HepG2 (cell line): ENCODE results near the gene TRPC4AP. TPM values are rescaled to one million over a fixed set of nuclear protein-coding genes. Genes with fewer than 3 reads are reported as not detected.

Experiments used
- AGO2 ChIP-seq: fragments of 200-400 bp; formaldehyde crosslinking; optimal IDR thresholded peaks from 2 replicates; pipeline ENCODE3; 2017; ENCODE audit warnings: mild to moderate bottlenecking, low read depth, low read length, moderate library complexity
- ARNTL ChIP-seq: sonication (generic); formaldehyde crosslinking; IDR thresholded peaks from 2 replicates; pipeline ENCODE4 v1.4.0; 2020; ENCODE audit warnings: mild to moderate bottlenecking, missing genetic modification reagents
- KDM4B ChIP-seq: sonication (generic); formaldehyde crosslinking; IDR thresholded peaks from 2 replicates; pipeline ENCODE4 v1.4.0; 2020; ENCODE audit warnings: missing genetic modification reagents
- MTA1 ChIP-seq: sonication (generic); formaldehyde crosslinking; IDR thresholded peaks from 2 replicates; pipeline ENCODE4 v1.4.0; 2020; ENCODE audit warnings: missing genetic modification reagents, mild to moderate bottlenecking, borderline replicate concordance
- NBN ChIP-seq: fragments of 450-650 bp; conservative IDR thresholded peaks from 2 replicates; pipeline ENCODE4 v1.6.1; 2017
- NFKB2 ChIP-seq: sonication (generic); formaldehyde crosslinking; IDR thresholded peaks from 2 replicates; pipeline ENCODE4 v1.4.0; 2020; ENCODE audit warnings: missing genetic modification reagents, borderline replicate concordance
- NONO ChIP-seq, 2 experiments: fragments of 450-650 bp in 1 of 2; sonication (generic) in 1 of 2; formaldehyde crosslinking in 1 of 2; IDR thresholded peaks in 1 of 2; conservative IDR thresholded peaks in 1 of 2; 2 replicates each; pipeline versions ENCODE4 v1.6.1 to v1.8.0; 2017 to 2022; ENCODE audit warnings: mild to moderate bottlenecking in 1 of 2, missing genetic modification reagents in 1 of 2, moderate library complexity in 1 of 2
- NR2F2 ChIP-seq: IDR thresholded peaks from 2 replicates; pipeline ENCODE4 v1.6.1; 2012; ENCODE audit warnings: low read depth, inconsistent platforms, borderline replicate concordance
- SKI ChIP-seq: fragments of 450-650 bp; IDR thresholded peaks from one replicate; pipeline ENCODE4 v1.6.1; 2018; ENCODE audit warnings: mild to moderate bottlenecking; ENCODE audit not compliant: partially characterized antibody
- SPEN ChIP-seq: sonication (generic); formaldehyde crosslinking; IDR thresholded peaks from 2 replicates; pipeline ENCODE4 v1.5.1; 2020; ENCODE audit warnings: low read depth, mild to moderate bottlenecking, missing genetic modification reagents
- TARDBP ChIP-seq: sonication (generic); formaldehyde crosslinking; IDR thresholded peaks from 2 replicates; pipeline ENCODE4 v1.8.0; 2022; ENCODE audit warnings: mild to moderate bottlenecking, missing genetic modification reagents
- TOPORS ChIP-seq: sonication (generic); formaldehyde crosslinking; IDR thresholded peaks from 2 replicates; pipeline ENCODE4 v1.8.0; 2023; ENCODE audit warnings: mild to moderate bottlenecking, missing genetic modification reagents
- TRIM24 ChIP-seq: sonication (generic); formaldehyde crosslinking; IDR thresholded peaks from 2 replicates; pipeline ENCODE4 v1.8.0; 2022; ENCODE audit warnings: mild to moderate bottlenecking, missing genetic modification reagents
- XRCC5 ChIP-seq: fragments of 200-400 bp; formaldehyde crosslinking; optimal IDR thresholded peaks from 2 replicates; pipeline ENCODE3; 2017; ENCODE audit warnings: mild to moderate bottlenecking, low read length
- ZNF224 ChIP-seq: sonication (generic); formaldehyde crosslinking; IDR thresholded peaks from 2 replicates; pipeline ENCODE4 v1.5.0; 2020; ENCODE audit warnings: mild to moderate bottlenecking, missing genetic modification reagents
- ZNF383 ChIP-seq: sonication (generic); formaldehyde crosslinking; IDR thresholded peaks from 2 replicates; pipeline ENCODE4 v1.4.0; 2020; ENCODE audit warnings: missing genetic modification reagents, mild to moderate bottlenecking, borderline replicate concordance
- ZNF556 ChIP-seq: sonication (generic); formaldehyde crosslinking; IDR thresholded peaks from 2 replicates; pipeline ENCODE4 v1.4.0; 2020; ENCODE audit warnings: mild to moderate bottlenecking, missing genetic modification reagents, borderline replicate concordance
- ZNF713 ChIP-seq: sonication (generic); formaldehyde crosslinking; IDR thresholded peaks from 2 replicates; pipeline ENCODE4 v1.4.0; 2020; ENCODE audit warnings: mild to moderate bottlenecking, missing genetic modification reagents
- ZNF788 ChIP-seq: sonication (generic); formaldehyde crosslinking; IDR thresholded peaks from 2 replicates; pipeline ENCODE4 v1.5.0; 2020; ENCODE audit warnings: mild to moderate bottlenecking, missing genetic modification reagents, borderline replicate concordance
- ZSCAN30 ChIP-seq: sonication (generic); formaldehyde crosslinking; IDR thresholded peaks from 2 replicates; pipeline ENCODE4 v1.5.0; 2020; ENCODE audit warnings: mild to moderate bottlenecking, missing genetic modification reagents
- polyA plus RNA-seq, 8 experiments: library from polyadenylated mRNA; depleted of rRNA in 3 of 8; stranded (reverse) in 7 of 8; unstranded in 1 of 8; fragments of >200 nt; fragmentation: Illumina TruSeq in 4 of 8; extraction: Trizol in 4 of 8; gene quantifications; 2 replicates each; pipeline versions ENCODE4 v1.2.1 to v1.2.3, GENCODE V29; 2011 to 2016; ENCODE audit warnings: low read depth in 4 of 8, missing spikeins in 1 of 8, mixed read lengths in 1 of 8; ENCODE audit not compliant: insufficient read depth in 1 of 8
- total RNA-seq, 5 experiments: library from RNA; depleted of rRNA; stranded (reverse); fragments of >200 nt; fragmentation: Illumina TruSeq; extraction: Trizol; gene quantifications; 2 replicates each; pipeline ENCODE4 v1.2.3, GENCODE V29; 2016; ENCODE audit warnings: low read depth in 1 of 5
- TF ChIP-seq, protein P1 (sequence below): sonication (generic); formaldehyde crosslinking; IDR thresholded peaks from 2 replicates; pipeline ENCODE4 v1.5.1; 2020; ENCODE audit warnings: missing genetic modification reagents, mild to moderate bottlenecking, borderline replicate concordance
- TF ChIP-seq, protein P2 (sequence below): sonication (generic); formaldehyde crosslinking; IDR thresholded peaks from 2 replicates; pipeline ENCODE4 v1.5.0; 2020; ENCODE audit warnings: mild to moderate bottlenecking, missing genetic modification reagents, borderline replicate concordance
- TF ChIP-seq, protein P3 (sequence below): sonication (generic); formaldehyde crosslinking; IDR thresholded peaks from 2 replicates; pipeline ENCODE4 v1.4.0; 2020; ENCODE audit warnings: mild to moderate bottlenecking, missing genetic modification reagents
- TF ChIP-seq, protein P4 (sequence below): sonication (generic); formaldehyde crosslinking; IDR thresholded peaks from 2 replicates; pipeline ENCODE4; 2020; ENCODE audit warnings: missing genetic modification reagents, mild to moderate bottlenecking, borderline replicate concordance

The TRPC4AP gene
- total and polyA plus RNA-seq, 2 of the 13 experiments (the other 11 are each of a cell fraction or from before 2014, with no cell fraction given): 136 to 137 TPM

DNA sequence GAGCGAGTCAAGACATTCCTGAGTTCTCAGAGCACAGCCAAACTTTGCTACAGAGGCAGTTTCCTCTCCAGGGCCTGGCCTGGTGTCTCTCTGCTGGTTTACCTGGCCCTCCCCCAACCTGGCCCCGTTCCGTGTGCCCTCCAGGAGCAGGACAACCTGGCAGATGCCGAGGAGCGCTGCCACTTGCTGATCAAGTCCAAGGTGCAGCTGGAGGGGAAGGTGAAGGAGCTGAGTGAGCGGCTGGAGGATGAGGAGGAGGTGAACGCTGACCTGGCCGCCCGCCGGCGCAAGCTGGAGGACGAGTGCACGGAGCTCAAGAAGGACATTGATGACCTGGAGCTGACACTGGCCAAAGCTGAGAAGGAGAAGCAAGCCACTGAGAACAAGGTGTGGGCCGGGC lies 97.4 kb downstream of the TRPC4AP start (continued):
- no peak for TF ChIP-seq ZNF556
- no peak for TF ChIP-seq ZNF383 (CRISPR knock-in tag)
- TF ChIP-seq, protein P1, sequence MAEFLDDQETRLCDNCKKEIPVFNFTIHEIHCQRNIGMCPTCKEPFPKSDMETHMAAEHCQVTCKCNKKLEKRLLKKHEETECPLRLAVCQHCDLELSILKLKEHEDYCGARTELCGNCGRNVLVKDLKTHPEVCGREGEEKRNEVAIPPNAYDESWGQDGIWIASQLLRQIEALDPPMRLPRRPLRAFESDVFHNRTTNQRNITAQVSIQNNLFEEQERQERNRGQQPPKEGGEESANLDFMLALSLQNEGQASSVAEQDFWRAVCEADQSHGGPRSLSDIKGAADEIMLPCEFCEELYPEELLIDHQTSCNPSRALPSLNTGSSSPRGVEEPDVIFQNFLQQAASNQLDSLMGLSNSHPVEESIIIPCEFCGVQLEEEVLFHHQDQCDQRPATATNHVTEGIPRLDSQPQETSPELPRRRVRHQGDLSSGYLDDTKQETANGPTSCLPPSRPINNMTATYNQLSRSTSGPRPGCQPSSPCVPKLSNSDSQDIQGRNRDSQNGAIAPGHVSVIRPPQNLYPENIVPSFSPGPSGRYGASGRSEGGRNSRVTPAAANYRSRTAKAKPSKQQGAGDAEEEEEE: no peak
- no peak for TF ChIP-seq NONO (IDR thresholded peaks at IDR 0.05)
- 0 out of 2 replicates have a peak, but pooled peaks have one; percentile 38 for TF ChIP-seq NONO (CRISPR knock-in tag; conservative IDR thresholded peaks at IDR 0.05)
- TF ChIP-seq ZNF788 (CRISPR knock-in tag): no peak
- TF ChIP-seq AGO2: peak; percentile 72
- TF ChIP-seq NR2F2: no peak
- TF ChIP-seq ARNTL (CRISPR knock-in tag): no peak
- TF ChIP-seq TARDBP (CRISPR knock-in tag): 0 out of 2 replicates have a peak, but pooled peaks have one; percentile 15
- no peak for TF ChIP-seq XRCC5
- TF ChIP-seq ZSCAN30 (CRISPR knock-in tag): 0 out of 2 replicates have a peak, but pooled peaks have one; percentile 54
- TF ChIP-seq, protein P2, sequence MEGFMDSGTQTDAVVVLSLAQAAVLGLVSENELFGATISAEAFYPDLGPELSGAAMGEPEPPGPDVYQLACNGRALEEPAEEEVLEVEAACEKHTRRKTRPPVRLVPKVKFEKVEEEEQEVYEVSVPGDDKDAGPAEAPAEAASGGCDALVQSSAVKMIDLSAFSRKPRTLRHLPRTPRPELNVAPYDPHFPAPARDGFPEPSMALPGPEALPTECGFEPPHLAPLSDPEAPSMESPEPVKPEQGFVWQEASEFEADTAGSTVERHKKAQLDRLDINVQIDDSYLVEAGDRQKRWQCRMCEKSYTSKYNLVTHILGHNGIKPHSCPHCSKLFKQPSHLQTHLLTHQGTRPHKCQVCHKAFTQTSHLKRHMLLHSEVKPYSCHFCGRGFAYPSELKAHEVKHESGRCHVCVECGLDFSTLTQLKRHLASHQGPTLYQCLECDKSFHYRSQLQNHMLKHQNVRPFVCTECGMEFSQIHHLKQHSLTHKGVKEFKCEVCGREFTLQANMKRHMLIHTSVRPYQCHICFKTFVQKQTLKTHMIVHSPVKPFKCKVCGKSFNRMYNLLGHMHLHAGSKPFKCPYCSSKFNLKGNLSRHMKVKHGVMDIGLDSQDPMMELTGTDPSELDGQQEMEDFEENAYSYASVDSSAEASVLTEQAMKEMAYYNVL (CRISPR knock-in tag): no peak
- TF ChIP-seq NBN: no peak
- peak; percentile 16; the same call in 1 of the 2 replicates for TF ChIP-seq ZNF224 (CRISPR knock-in tag)
- TF ChIP-seq, protein P3, sequence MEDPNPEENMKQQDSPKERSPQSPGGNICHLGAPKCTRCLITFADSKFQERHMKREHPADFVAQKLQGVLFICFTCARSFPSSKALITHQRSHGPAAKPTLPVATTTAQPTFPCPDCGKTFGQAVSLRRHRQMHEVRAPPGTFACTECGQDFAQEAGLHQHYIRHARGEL: no peak
- 0 out of 2 replicates have a peak, but pooled peaks have one; percentile 3 for TF ChIP-seq NFKB2
- TF ChIP-seq SPEN (CRISPR knock-in tag): no peak
- TF ChIP-seq SKI: no peak
- TF ChIP-seq, protein P4, sequence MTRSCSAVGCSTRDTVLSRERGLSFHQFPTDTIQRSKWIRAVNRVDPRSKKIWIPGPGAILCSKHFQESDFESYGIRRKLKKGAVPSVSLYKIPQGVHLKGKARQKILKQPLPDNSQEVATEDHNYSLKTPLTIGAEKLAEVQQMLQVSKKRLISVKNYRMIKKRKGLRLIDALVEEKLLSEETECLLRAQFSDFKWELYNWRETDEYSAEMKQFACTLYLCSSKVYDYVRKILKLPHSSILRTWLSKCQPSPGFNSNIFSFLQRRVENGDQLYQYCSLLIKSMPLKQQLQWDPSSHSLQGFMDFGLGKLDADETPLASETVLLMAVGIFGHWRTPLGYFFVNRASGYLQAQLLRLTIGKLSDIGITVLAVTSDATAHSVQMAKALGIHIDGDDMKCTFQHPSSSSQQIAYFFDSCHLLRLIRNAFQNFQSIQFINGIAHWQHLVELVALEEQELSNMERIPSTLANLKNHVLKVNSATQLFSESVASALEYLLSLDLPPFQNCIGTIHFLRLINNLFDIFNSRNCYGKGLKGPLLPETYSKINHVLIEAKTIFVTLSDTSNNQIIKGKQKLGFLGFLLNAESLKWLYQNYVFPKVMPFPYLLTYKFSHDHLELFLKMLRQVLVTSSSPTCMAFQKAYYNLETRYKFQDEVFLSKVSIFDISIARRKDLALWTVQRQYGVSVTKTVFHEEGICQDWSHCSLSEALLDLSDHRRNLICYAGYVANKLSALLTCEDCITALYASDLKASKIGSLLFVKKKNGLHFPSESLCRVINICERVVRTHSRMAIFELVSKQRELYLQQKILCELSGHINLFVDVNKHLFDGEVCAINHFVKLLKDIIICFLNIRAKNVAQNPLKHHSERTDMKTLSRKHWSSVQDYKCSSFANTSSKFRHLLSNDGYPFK (CRISPR knock-in tag): 0 out of 2 replicates have a peak, but pooled peaks have one; percentile 2
- no peak for TF ChIP-seq TRIM24 (CRISPR knock-in tag)
- TF ChIP-seq MTA1: 0 out of 2 replicates have a peak, but pooled peaks have one; percentile 17
- TF ChIP-seq KDM4B (CRISPR knock-in tag): no peak
- no peak for TF ChIP-seq ZNF713 (CRISPR knock-in tag)
- peak; percentile 41; the same call in 1 of the 2 replicates for TF ChIP-seq TOPORS
